Esophagus squamous epithelium (tissue), 5 donors: ENCODE measurements around the gene SPDEF. TPM values are rescaled to one million over a fixed set of nuclear protein-coding genes. Genes with fewer than 3 reads are reported as not detected.

Source experiments
- DNase-seq: peaks from one replicate; lab custom pipeline; 2025; lab: John Stamatoyannopoulos, UW
- H3K27ac ChIP-seq, 4 donors: fragments of 200-600 bp; sonication (generic); one replicate each; pipeline ENCODE4 v1.5.1; 2016 to 2019; ENCODE audit warnings: mild to moderate bottlenecking in 1 of 4
- H3K27me3 ChIP-seq, 4 donors: fragments of 200-600 bp; sonication (generic); 1 replicate in 3 of 4; 2 replicates in 1 of 4; pipeline versions ENCODE4 v1.5.1 to v1.6.0; 2017 to 2021; ENCODE audit warnings: antibody characterized with exemption in 1 of 4
- H3K36me3 ChIP-seq, 3 donors: fragments of 200-600 bp; sonication (generic); one replicate each; pipeline ENCODE4 v1.5.1; 2016 to 2019
- H3K4me1 ChIP-seq, 3 donors: fragments of 200-600 bp; sonication (generic); one replicate each; pipeline ENCODE4 v1.5.1; 2017 to 2019
- H3K4me3 ChIP-seq, 4 donors: fragments of 200-600 bp; sonication (generic); 1 replicate in 3 of 4; 2 replicates in 1 of 4; pipeline ENCODE4 v1.5.1; 2016 to 2019; ENCODE audit warnings: mild to moderate bottlenecking in 2 of 4, moderate library complexity in 1 of 4
- H3K9me3 ChIP-seq, 3 donors: fragments of 200-600 bp; sonication (generic); one replicate each; pipeline ENCODE4 v1.5.1; 2016 to 2019
- POLR2A ChIP-seq, 4 donors: fragments of 450-650 bp; IDR thresholded peaks; one replicate each; pipeline ENCODE4 v1.6.1; 2017; ENCODE audit warnings: antibody characterized with exemption in 4 of 4, mild to moderate bottlenecking in 4 of 4, moderate library complexity in 3 of 4
- WGBS, 2 donors: methylation state at CpG; one replicate each; pipeline ENCODE4 v1.1.5; 2018; 5-methylcytosine and 5-hydroxymethylcytosine counted together
- intact Hi-C: fragments of 100-400 bp; cut with DNase I; formaldehyde crosslinking; loops from one replicate; pipeline ENCODE4 v1.15.0; 2022
- total RNA-seq, 4 donors: library from RNA; depleted of rRNA; stranded (reverse); fragments of >200 nt; gene quantifications; one replicate each; pipeline ENCODE4 v1.1.0, GENCODE V29; 2016
- TF ChIP-seq, protein P1 (sequence below), 6 experiments: fragments of 450-650 bp in 4 of 6; fragments of 200-600 bp in 2 of 6; sonication (generic) in 2 of 6; IDR thresholded peaks; one replicate each; pipeline ENCODE4 v1.5.1; 2016 to 2019; ENCODE audit warnings: antibody characterized with exemption in 6 of 6, mild to moderate bottlenecking in 4 of 6, moderate library complexity in 4 of 6
- donor health status: DM: yes; HTN: yes; CAD: no.

SPDEF gene
- total RNA-seq, 4 donors from 2014 or later: 0.79 TPM; not detected in 3

DNA sequence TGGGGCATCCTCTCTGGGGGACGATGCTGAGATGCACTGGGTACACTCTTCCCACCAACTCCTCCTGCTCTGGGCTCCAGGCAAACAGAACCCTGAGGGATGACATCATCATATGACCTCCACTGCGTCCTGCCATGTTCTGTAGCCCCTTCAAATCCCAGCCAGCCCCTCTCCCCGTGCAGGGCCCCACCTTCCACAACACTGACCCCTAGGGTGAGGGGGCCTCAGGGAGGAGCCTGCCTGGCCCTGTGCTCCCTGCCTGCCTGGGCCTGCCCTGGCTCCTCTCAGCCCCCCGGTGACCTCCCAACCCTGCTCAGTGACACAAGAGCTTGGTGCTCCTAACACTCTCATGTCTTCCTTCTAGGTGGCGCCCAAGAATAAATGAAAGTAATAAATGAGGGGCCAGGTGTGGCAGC, 9.6 kb upstream of the SPDEF start:
- TF ChIP-seq, protein P1, sequence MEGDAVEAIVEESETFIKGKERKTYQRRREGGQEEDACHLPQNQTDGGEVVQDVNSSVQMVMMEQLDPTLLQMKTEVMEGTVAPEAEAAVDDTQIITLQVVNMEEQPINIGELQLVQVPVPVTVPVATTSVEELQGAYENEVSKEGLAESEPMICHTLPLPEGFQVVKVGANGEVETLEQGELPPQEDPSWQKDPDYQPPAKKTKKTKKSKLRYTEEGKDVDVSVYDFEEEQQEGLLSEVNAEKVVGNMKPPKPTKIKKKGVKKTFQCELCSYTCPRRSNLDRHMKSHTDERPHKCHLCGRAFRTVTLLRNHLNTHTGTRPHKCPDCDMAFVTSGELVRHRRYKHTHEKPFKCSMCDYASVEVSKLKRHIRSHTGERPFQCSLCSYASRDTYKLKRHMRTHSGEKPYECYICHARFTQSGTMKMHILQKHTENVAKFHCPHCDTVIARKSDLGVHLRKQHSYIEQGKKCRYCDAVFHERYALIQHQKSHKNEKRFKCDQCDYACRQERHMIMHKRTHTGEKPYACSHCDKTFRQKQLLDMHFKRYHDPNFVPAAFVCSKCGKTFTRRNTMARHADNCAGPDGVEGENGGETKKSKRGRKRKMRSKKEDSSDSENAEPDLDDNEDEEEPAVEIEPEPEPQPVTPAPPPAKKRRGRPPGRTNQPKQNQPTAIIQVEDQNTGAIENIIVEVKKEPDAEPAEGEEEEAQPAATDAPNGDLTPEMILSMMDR (IDR thresholded peaks at IDR 0.05): no peak
- TF ChIP-seq POLR2A (IDR thresholded peaks at IDR 0.05): no peak
- Histone ChIP-seq H3K27me3 (peaks cover 0 to 68% (median 0%) of the 10 kb centered on the region in 4 donors), H3K27ac (no peak overlapping the region), H3K4me3 (no peak overlapping the region), H3K9me3 (no peaks in the 10 kb centered on the region), H3K36me3 (no peaks in the 10 kb centered on the region), H3K4me1 (no peaks in the 10 kb centered on the region)
- intact Hi-C loops: no loop called here
- WGBS, 2 donors: 72 to 75% methylated on average over 2 of the region's 5 CpGs
- DNase-seq: no peak

DNA sequence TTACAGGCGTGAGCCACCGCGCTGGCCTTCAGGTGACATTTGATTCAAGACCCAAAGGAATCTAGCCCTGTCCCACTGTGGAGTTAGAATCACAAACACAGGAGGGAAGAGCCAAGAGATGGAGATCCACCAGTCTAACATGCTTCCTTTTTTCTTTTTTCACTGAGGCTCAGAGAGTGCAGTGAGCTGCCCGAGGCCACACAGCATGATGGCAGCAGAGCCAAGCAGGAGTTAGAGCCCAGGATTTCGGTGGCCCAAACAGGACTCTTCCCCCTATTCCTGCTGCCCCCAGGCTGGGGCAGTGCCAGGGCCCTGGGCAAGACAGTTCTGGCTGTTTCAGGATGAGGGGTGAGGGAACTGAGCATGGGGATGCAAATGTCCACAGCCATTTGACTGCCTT, 8.1 kb upstream of the SPDEF start:
- H3K36me3 ChIP-seq: no peaks in the 10 kb centered on the region
- intact Hi-C loops: no loop called here
- WGBS, 2 donors: 86 to 93% methylated on average over 3 to 5 of the region's 5 CpGs

DNA sequence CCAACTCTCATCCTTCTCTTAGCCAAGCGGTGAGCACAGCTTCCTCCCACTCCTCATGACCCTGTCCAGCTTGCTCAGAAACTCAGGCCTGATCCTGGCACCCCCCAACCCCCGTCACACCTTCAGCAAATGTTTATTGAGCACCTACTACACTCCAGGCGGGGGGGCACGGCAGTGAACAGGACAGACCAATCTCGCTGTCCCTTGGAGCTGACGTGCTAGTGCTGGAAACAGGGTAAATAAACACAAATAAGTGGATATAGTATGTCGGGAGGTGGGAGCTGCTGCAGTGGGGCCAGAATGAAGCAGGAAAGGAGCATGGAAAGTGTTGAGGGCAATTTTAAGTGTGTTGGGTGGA, 7.4 kb upstream of the SPDEF start:
- 57 to 62% methylated on average over 7 of the region's 7 CpGs for WGBS, 2 donors
- DNase-seq: no peak
- TF ChIP-seq POLR2A (IDR thresholded peaks at IDR 0.05): no peak
- TF ChIP-seq, protein P1 (IDR thresholded peaks at IDR 0.05): no peak
- Histone ChIP-seq H3K9me3 (peaks cover 0 to 2% (median 1%) of the 10 kb centered on the region in 3 donors), H3K4me3 (no peak overlapping the region), H3K36me3 (no peaks in the 10 kb centered on the region), H3K27ac (no peak overlapping the region), H3K4me1 (no peaks in the 10 kb centered on the region), H3K27me3 (peaks cover 0 to 45% (median 0%) of the 10 kb centered on the region in 4 donors)
- intact Hi-C loops: no loop called here

More for the DNA sequence above, 8.1 kb upstream of the SPDEF start:
- H3K4me1 ChIP-seq: no peaks in the 10 kb centered on the region
- H3K27me3 ChIP-seq: peaks cover 0 to 52% (median 0%) of the 10 kb centered on the region in 4 donors
- no peaks in the 10 kb centered on the region for H3K9me3 ChIP-seq
- no peak for DNase-seq
- H3K27ac ChIP-seq: no peak overlapping the region
- TF ChIP-seq, protein P1 (IDR thresholded peaks at IDR 0.05): no peak
- TF ChIP-seq POLR2A (IDR thresholded peaks at IDR 0.05): no peak
- H3K4me3 ChIP-seq: no peak overlapping the region

DNA sequence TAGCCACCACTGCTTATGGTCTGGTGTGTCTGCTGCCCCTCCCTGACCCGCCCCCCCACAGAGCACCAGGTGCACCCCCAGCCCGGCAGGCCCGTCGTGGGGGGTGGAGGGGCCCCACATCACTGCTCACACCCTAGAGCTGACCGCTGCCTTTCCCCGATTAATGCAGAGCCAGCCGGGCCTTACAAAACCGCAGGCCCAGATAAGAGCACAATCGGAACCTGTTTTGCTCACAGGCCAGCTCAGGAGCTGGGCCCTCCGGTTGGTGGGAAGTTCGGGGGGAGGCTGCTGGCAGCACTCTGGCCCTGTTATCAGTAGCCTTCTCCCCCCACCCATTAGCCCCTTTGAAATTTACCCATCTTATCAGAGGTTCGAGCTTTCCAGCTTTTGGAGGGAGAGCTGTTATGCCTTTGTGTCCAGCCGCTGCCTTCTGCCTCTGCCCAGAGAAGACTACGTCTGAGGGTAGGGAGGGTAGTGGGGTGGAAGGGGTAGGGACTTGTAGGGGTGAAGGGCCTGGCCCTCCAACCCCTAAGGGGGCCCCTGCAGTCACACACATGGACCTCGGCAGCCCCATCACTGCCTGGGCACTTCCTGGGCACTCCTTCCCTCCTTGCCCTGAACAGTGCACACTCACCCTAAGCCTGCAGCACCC, 6.9 kb upstream of the SPDEF start:
- DNase-seq: no peak
- WGBS, 2 donors: 70% methylated on average over 9 to 10 of the region's 15 CpGs
- intact Hi-C loops: no loop called here
- Histone ChIP-seq H3K27me3 (peaks cover 0 to 40% (median 0%) of the 10 kb centered on the region in 4 donors), H3K4me3 (no peak overlapping the region), H3K36me3 (no peaks in the 10 kb centered on the region), H3K4me1 (no peaks in the 10 kb centered on the region), H3K9me3 (peaks cover 0 to 7% (median 6%) of the 10 kb centered on the region in 3 donors), H3K27ac (no peak overlapping the region)
- no peak for TF ChIP-seq POLR2A (IDR thresholded peaks at IDR 0.05)
- TF ChIP-seq, protein P1 (IDR thresholded peaks at IDR 0.05): no peak

DNA sequence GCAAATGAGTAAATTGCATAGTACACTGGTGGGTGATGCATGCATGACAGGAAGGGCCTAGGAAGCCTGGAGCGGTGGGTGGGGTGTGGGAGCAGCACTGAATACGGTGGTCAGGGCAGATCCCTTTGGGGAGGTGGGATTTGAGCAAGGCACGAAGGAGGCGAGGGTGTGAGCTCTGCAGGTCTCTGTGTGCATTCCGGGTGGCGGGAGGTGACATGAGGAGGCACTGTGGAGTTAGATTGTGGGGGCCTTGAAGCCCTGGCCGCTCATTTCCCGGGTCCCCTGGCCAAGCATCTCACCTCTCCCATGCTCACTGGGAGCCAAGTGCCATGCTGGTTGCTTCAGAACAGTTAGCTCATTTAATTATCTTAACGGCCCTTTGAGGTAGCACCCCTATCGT, 6.2 kb upstream of the SPDEF start:
- intact Hi-C loops: no loop called here
- no peak for TF ChIP-seq POLR2A (IDR thresholded peaks at IDR 0.05)
- TF ChIP-seq, protein P1 (IDR thresholded peaks at IDR 0.05): no peak
- Histone ChIP-seq H3K27ac (no peak overlapping the region), H3K36me3 (no peaks in the 10 kb centered on the region), H3K4me1 (no peaks in the 10 kb centered on the region), H3K27me3 (peaks cover 0 to 34% (median 0%) of the 10 kb centered on the region in 4 donors), H3K4me3 (no peak overlapping the region), H3K9me3 (peaks cover 0 to 9% (median 7%) of the 10 kb centered on the region in 3 donors)
- 82 to 95% methylated on average over 8 to 10 of the region's 10 CpGs for WGBS, 2 donors
- DNase-seq: no peak
